MCF 10A (cell line): ENCODE measurements around the gene HSPA4. TPM values are rescaled to one million over a fixed set of nuclear protein-coding genes. Genes with fewer than 3 reads are reported as not detected.
A peak's percentile ranks its signal among the peaks of the same experiment; 100 is the strongest.

ENCODE experiments used
- BruUV-seq: library from RNA; stranded (reverse); fragments of 400-500 nt; replicated peaks from 2 replicates; lab custom pipeline; 2021; lab: Mats Ljungman, UMichigan
- CTCF ChIA-PET: fragments of 300-600 bp; sonication (Branson Sonifier 250); formaldehyde crosslinking; extraction: SDS; loops from one replicate; lab custom pipeline; 2021; ENCODE audit warnings: antibody characterized with exemption, inconsistent platforms; lab: Yijun Ruan, JAX
- POLR2A ChIA-PET: fragments of 300-600, 350-650 bp; sonication (Branson Sonifier 250); formaldehyde crosslinking; extraction: SDS; loops from one replicate; lab custom pipeline; 2020; ENCODE audit warnings: antibody characterized with exemption, inconsistent platforms; lab: Yijun Ruan, JAX
- DNase-seq: peaks from one replicate; pipeline ENCODE4 v3.0.0-alpha.2; 2018; ENCODE audit not compliant: unreplicated experiment
- H3K27ac Mint-ChIP-seq: one replicate; pipeline ENCODE4 v1.8.0; 2022; ENCODE audit warnings: mild to moderate bottlenecking, low read depth, mixed read lengths; ENCODE audit not compliant: unreplicated experiment
- H3K27me3 Mint-ChIP-seq: one replicate; pipeline ENCODE4 v1.8.0; 2022; ENCODE audit warnings: mixed read lengths; ENCODE audit not compliant: insufficient read depth, unreplicated experiment
- H3K36me3 Mint-ChIP-seq: one replicate; pipeline ENCODE4 v1.8.0; 2022; ENCODE audit warnings: mild to moderate bottlenecking, moderate library complexity, mixed read lengths; ENCODE audit not compliant: insufficient read depth, unreplicated experiment
- H3K4me1 Mint-ChIP-seq: one replicate; pipeline ENCODE4 v1.8.0; 2022; ENCODE audit warnings: mixed read lengths; ENCODE audit not compliant: insufficient read depth, unreplicated experiment
- H3K4me3 Mint-ChIP-seq: one replicate; pipeline ENCODE4 v1.8.0; 2022; ENCODE audit warnings: mild to moderate bottlenecking, moderate library complexity, mixed read lengths; ENCODE audit not compliant: unreplicated experiment
- H3K9me3 Mint-ChIP-seq: one replicate; pipeline ENCODE4 v1.8.0; 2022; ENCODE audit warnings: mixed read lengths; ENCODE audit not compliant: unreplicated experiment
- CTCF ChIP-seq: fragments of 200-600 bp; IDR thresholded peaks from one replicate; pipeline ENCODE4 v1.8.0; 2022; ENCODE audit warnings: antibody characterized with exemption, mild to moderate bottlenecking; ENCODE audit not compliant: unreplicated experiment
- intact Hi-C: fragments of 100-400 bp; cut with micrococcal nuclease; formaldehyde crosslinking; loops from 2 replicates; pipeline ENCODE4 v1.14.1; 2022
- total RNA-seq: library from RNA; stranded (reverse); gene quantifications from 2 replicates; pipeline ENCODE4 v1.2.3, GENCODE V29; 2022

Gene HSPA4
- total RNA-seq, 1 experiment from 2014 or later: 218 TPM

- Mint-ChIP-seq H3K4me3 (no peak overlapping the region), H3K27ac (no peak overlapping the region), H3K4me1 (peaks cover 24% of the 10 kb centered on the region), H3K36me3 (peaks cover 16% of the 10 kb centered on the region), H3K9me3 (no peaks in the 10 kb centered on the region), H3K27me3 (no peaks in the 10 kb centered on the region)
- intact Hi-C loops: loop anchor here (1.0 kb wide), 9 partner anchors 120 to 834 kb away; no protein-coding TSS in a partner anchor
- ChIA-PET CTCF (interaction anchor here (0.5 to 6.0 kb wide), 66 partner anchors 8 to 1036 kb away, joined by 3 to 141 read pairs (median 4); no protein-coding TSS in a partner anchor), POLR2A (interaction anchor here (0.6 to 4.9 kb wide), 12 partner anchors 9 to 835 kb away, joined by 3 to 32 read pairs (median 3); no protein-coding TSS in a partner anchor)
- TF ChIP-seq CTCF: no peak
- DNase-seq: no peak
- BruUV-seq: no TSS peak
Measured at GRCh38 chr5:133110709-133111108, 58.9 kb downstream of the HSPA4 start.

- Mint-ChIP-seq H3K27me3 (no peaks in the 10 kb centered on the region), H3K9me3 (no peaks in the 10 kb centered on the region), H3K4me3 (no peak overlapping the region), H3K36me3 (peaks cover 10% of the 10 kb centered on the region), H3K4me1 (peaks cover 24% of the 10 kb centered on the region), H3K27ac (no peak overlapping the region)
- CTCF ChIA-PET: interaction anchor here (0.6 to 6.0 kb wide), 82 partner anchors 8 to 1116 kb away, joined by 3 to 141 read pairs (median 4); no protein-coding TSS in a partner anchor
- DNase-seq: peak; percentile 92
- intact Hi-C loops: loop anchor here (1.0 kb wide), 9 partner anchors 119 to 833 kb away; no protein-coding TSS in a partner anchor
- peak; percentile 99 for TF ChIP-seq CTCF
- BruUV-seq: no TSS peak
- POLR2A ChIA-PET: interaction anchor here (0.6 to 4.9 kb wide), 12 partner anchors 16 to 834 kb away, joined by 3 to 32 read pairs (median 4); no protein-coding TSS in a partner anchor
Measured at GRCh38 chr5:133111299-133111698, 59.5 kb downstream of the HSPA4 start.

GRCh38 chr5:133112026-133112660 lies 60.3 kb downstream of the HSPA4 start:
- POLR2A ChIA-PET: interaction anchor here (1.4 to 4.9 kb wide), 4 partner anchors 15 to 180 kb away, joined by 3 to 32 read pairs (median 8); no protein-coding TSS in a partner anchor
- intact Hi-C loops: no loop called here
- CTCF ChIA-PET: interaction anchor here (0.6 to 6.0 kb wide), 41 partner anchors 8 to 1115 kb away, joined by 3 to 141 read pairs (median 6); no protein-coding TSS in a partner anchor
- no peak for TF ChIP-seq CTCF
- no TSS peak for BruUV-seq
- H3K36me3 Mint-ChIP-seq: peaks cover 1% of the 10 kb centered on the region
- peaks cover 24% of the 10 kb centered on the region for H3K4me1 Mint-ChIP-seq
- DNase-seq: no peak
- no peak overlapping the region for H3K4me3 Mint-ChIP-seq
- H3K9me3 Mint-ChIP-seq: no peaks in the 10 kb centered on the region
- H3K27me3 Mint-ChIP-seq: no peaks in the 10 kb centered on the region
- H3K27ac Mint-ChIP-seq: no peak overlapping the region

GRCh38 chr5:133113331-133114061 lies 61.7 kb downstream of the HSPA4 start:
- no peak overlapping the region for H3K4me3 Mint-ChIP-seq
- POLR2A ChIA-PET: interaction anchor here (0.6 to 4.9 kb wide), 18 partner anchors 9 to 866 kb away, joined by 3 to 32 read pairs (median 4); no protein-coding TSS in a partner anchor
- DNase-seq: peak; percentile 59
- no peak for TF ChIP-seq CTCF
- no peaks in the 10 kb centered on the region for H3K36me3 Mint-ChIP-seq
- BruUV-seq: no TSS peak
- peaks cover 20% of the 10 kb centered on the region for H3K4me1 Mint-ChIP-seq
- CTCF ChIA-PET: interaction anchor here (0.6 to 6.0 kb wide), 19 partner anchors 25 to 1411 kb away, joined by 3 to 141 read pairs (median 6); no protein-coding TSS in a partner anchor
- H3K27me3 Mint-ChIP-seq: no peaks in the 10 kb centered on the region
- no peak overlapping the region for H3K27ac Mint-ChIP-seq
- no peaks in the 10 kb centered on the region for H3K9me3 Mint-ChIP-seq
- intact Hi-C loops: no loop called here
